ENCODE data around the gene KCNG1.
"Not testable (repeated sequence)": the region's sequence is repeated elsewhere in the genome, so short reads cannot be mapped to it uniquely, and the experiment has no call there.

KCNG1 gene

GRCh38 chr20:50987493-50988210 lies 35.3 kb downstream of the KCNG1 start:
- peak; percentile 43 to 61 for DNase-seq (ENCODE audit: low read depth in 2 of 2)

GRCh38 chr20:50983321-50983720 lies 39.6 kb downstream of the KCNG1 start:
- DNase-seq (ENCODE audit: low read depth in 2 of 2) = no peak

- no peak for DNase-seq (ENCODE audit: low read depth in 2 of 2)
Observed at GRCh38 chr20:50982363-50982762, 40.5 kb downstream of the KCNG1 start.

GRCh38 chr20:50981714-50982048 lies 41.2 kb downstream of the KCNG1 start:
- DNase-seq (ENCODE audit: low read depth in 2 of 2) = no peak

- DNase-seq (ENCODE audit: low read depth in 2 of 2) = peak; percentile 61 to 70
Observed at GRCh38 chr20:50980851-50981713, 41.8 kb downstream of the KCNG1 start.

- peak; percentile 32 to 41 for DNase-seq (ENCODE audit: low read depth in 2 of 2)
Observed at GRCh38 chr20:50980071-50980681, 42.7 kb downstream of the KCNG1 start.

GRCh38 chr20:50978533-50978932 lies 44.4 kb downstream of the KCNG1 start:
- not testable (repeated sequence) for DNase-seq (ENCODE audit: low read depth in 2 of 2)

GRCh38 chr20:50977066-50978021 lies 45.6 kb downstream of the KCNG1 start:
- DNase-seq (ENCODE audit: low read depth in 2 of 2) = no peak

GRCh38 chr20:50975701-50976330 lies 47.1 kb downstream of the KCNG1 start:
- no peak for DNase-seq (ENCODE audit: low read depth in 2 of 2)

DNA sequence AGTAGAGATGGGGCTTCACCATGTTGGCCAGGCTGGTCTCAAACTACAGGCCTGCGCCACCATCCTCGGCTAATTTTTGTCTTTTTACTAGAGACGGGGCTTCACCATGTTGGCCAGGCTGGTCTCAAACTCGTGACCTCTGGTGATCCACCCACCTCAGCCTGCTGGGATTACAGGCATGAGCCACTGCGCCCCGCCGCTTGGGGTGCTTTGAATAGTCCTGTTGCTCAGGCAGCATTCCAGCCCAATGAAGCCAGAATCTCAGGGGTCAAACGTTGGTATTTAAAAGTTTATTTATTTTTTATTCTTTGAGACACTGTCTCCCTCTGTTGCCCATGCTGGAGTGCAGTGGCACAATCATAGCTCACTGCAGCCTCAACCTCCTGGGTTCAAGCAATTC lies 53.0 kb downstream of the KCNG1 start:
- DNase-seq (ENCODE audit: low read depth in 2 of 2) = no peak

GRCh38 chr20:50969435-50969834 lies 53.5 kb downstream of the KCNG1 start:
- DNase-seq (ENCODE audit: low read depth in 2 of 2) = no peak

DNA sequence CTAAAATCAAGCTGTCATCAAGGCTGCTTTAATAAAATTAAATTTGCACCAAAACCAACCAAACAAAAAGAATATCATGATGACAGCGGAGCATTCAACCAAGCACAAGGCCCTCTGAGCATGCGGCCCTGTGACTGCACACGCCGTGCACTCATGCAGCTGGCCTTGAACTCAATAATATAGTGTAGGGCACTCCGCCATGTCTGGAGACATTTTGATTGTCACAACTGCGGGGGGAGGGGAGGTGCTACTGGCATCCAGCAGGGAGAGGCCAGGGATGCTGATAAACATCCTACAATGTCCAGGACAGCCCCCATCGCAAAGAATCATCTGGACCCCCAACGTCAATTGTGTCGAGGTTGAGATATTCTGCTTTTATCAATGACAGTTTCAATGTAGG lies 54.6 kb downstream of the KCNG1 start:
- DNase-seq (ENCODE audit: low read depth in 2 of 2) = no peak

GRCh38 chr20:50967586-50967985 lies 55.3 kb downstream of the KCNG1 start:
- DNase-seq (ENCODE audit: low read depth in 2 of 2) = no peak

- no peak for DNase-seq (ENCODE audit: low read depth in 2 of 2)
Observed at GRCh38 chr20:50959543-50960126, 63.3 kb downstream of the KCNG1 start.

- DNase-seq (ENCODE audit: low read depth in 2 of 2) = peak; percentile 49 to 79
Observed at GRCh38 chr20:50958615-50959542, 64.0 kb downstream of the KCNG1 start, which contains the start of gene MOCS3. Gene MOCS3 (plus strand): TSS chr20:50958818. CDS start chr20:50958843, 25 bp downstream.

GRCh38 chr20:50957798-50958614 lies 64.9 kb downstream of the KCNG1 start, which contains the start of gene DPM1:
Gene DPM1 (minus strand): TSS chr20:50958532. CDS start chr20:50958523, 9 bp downstream.
- peak; percentile 80 to 81 for DNase-seq (ENCODE audit: low read depth in 2 of 2)

GRCh38 chr20:50957276-50957675 lies 65.6 kb downstream of the KCNG1 start:
- no peak for DNase-seq (ENCODE audit: low read depth in 2 of 2)

DNA sequence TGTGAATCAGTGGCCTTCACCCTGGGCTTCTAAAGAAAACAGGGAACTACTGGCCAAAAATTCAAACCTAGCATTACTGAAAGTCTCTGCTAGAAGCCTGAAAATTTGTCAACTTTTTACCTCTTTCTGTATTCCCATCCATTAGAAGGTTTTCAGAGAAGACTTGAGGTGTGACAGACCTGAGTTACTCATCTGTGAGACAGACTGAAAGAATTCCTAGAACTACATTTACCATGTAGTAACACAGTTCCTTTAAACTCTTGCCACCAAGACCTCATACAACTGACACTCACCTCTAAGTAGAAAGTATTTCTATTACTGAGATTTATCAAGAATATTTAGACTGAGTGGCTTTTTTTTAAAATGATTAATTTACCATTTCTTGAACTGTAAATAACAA lies 69.1 kb downstream of the KCNG1 start:
- DNase-seq (ENCODE audit: low read depth in 2 of 2) = no peak

All from stimulated activated CD4-positive, alpha-beta T cell treated with anti-CD3 and anti-CD28 coated beads, Interleukin-4, amount 100 ng/mL, for 48 hours (primary cell).